Liver (tissue), 9 donors: ENCODE data around the gene ASB7. TPM values are rescaled to one million over a fixed set of nuclear protein-coding genes. Genes with fewer than 3 reads are reported as not detected.

ENCODE experiments used
- DNase-seq: peaks from one replicate; pipeline ENCODE4 v3.0.0-alpha.2; 2017; ENCODE audit warnings: low spot score
- H3K27ac ChIP-seq, 2 donors: one replicate each; pipeline ENCODE4 v1.7.0; 2013; ENCODE audit warnings: inconsistent platforms in 2 of 2, low read length in 2 of 2, control low read depth in 1 of 2, low read depth in 1 of 2, mild to moderate bottlenecking in 1 of 2
- H3K27me3 ChIP-seq, 4 donors: one replicate each; pipeline versions ENCODE4 v1.6.1 to v1.7.0; 2013; ENCODE audit warnings: low read length in 3 of 4, inconsistent platforms in 1 of 4, mild to moderate bottlenecking in 1 of 4, moderate library complexity in 1 of 4; ENCODE audit not compliant: control insufficient read depth in 4 of 4, insufficient read depth in 4 of 4
- H3K36me3 ChIP-seq, 4 donors: one replicate each; pipeline versions ENCODE4 v1.6.1 to v1.7.0; 2013; ENCODE audit warnings: low read length in 3 of 4, mild to moderate bottlenecking in 3 of 4, low read depth in 1 of 4, moderate library complexity in 1 of 4; ENCODE audit not compliant: control insufficient read depth in 4 of 4, insufficient read depth in 3 of 4
- H3K4me1 ChIP-seq, 4 donors: one replicate each; pipeline versions ENCODE4 v1.6.1 to v1.7.0; 2013; ENCODE audit warnings: low read length in 3 of 4, mild to moderate bottlenecking in 3 of 4, moderate library complexity in 1 of 4; ENCODE audit not compliant: control insufficient read depth in 4 of 4, insufficient read depth in 4 of 4
- H3K4me3 ChIP-seq, 3 donors: one replicate each; pipeline versions ENCODE4 v1.6.1 to v1.7.0; 2013; ENCODE audit warnings: low read length in 3 of 3, control low read depth in 1 of 3, low read depth in 1 of 3, mild to moderate bottlenecking in 1 of 3
- H3K9ac ChIP-seq, 2 donors: one replicate each; pipeline ENCODE4 v1.7.0; 2013; ENCODE audit warnings: low read length in 2 of 2, mild to moderate bottlenecking in 2 of 2, moderate library complexity in 2 of 2, control low read depth in 1 of 2, low read depth in 1 of 2
- H3K9me3 ChIP-seq, 4 donors: one replicate each; pipeline versions ENCODE4 v1.6.1 to v1.7.0; 2013; ENCODE audit warnings: low read length in 3 of 4; ENCODE audit not compliant: control insufficient read depth in 4 of 4
- ATF3 ChIP-seq: IDR thresholded peaks from 2 replicates; pipeline ENCODE4 v1.6.1; 2016; ENCODE audit warnings: antibody characterized with exemption
- EGR1 ChIP-seq, 2 donors: IDR thresholded peaks; 2 replicates each; pipeline ENCODE4 v1.6.1; 2016 to 2018; ENCODE audit warnings: antibody characterized with exemption in 2 of 2, low read depth in 2 of 2
- FOXA1 ChIP-seq: IDR thresholded peaks from 2 replicates; pipeline ENCODE4 v1.6.1; 2016; ENCODE audit warnings: antibody characterized with exemption
- FOXA2 ChIP-seq: IDR thresholded peaks from 2 replicates; pipeline ENCODE4 v1.6.1; 2016; ENCODE audit warnings: antibody characterized with exemption
- GABPA ChIP-seq, 2 donors: IDR thresholded peaks in 1 of 2; conservative IDR thresholded peaks in 1 of 2; 2 replicates each; pipeline ENCODE4 v1.6.1; 2016; ENCODE audit warnings: antibody characterized with exemption in 2 of 2, mild to moderate bottlenecking in 1 of 2, moderate library complexity in 1 of 2
- HNF4A ChIP-seq, 2 donors: conservative IDR thresholded peaks; 2 replicates each; pipeline ENCODE4 v1.6.1; 2016; ENCODE audit warnings: antibody characterized with exemption in 2 of 2, mild to moderate bottlenecking in 2 of 2
- HNF4G ChIP-seq: IDR thresholded peaks from 2 replicates; pipeline ENCODE4 v1.6.1; 2016; ENCODE audit warnings: antibody characterized with exemption
- JUND ChIP-seq, 2 donors: IDR thresholded peaks; 2 replicates each; pipeline ENCODE4 v1.6.1; 2016; ENCODE audit warnings: antibody characterized with exemption in 2 of 2
- MAX ChIP-seq: IDR thresholded peaks from 2 replicates; pipeline ENCODE4 v1.6.1; 2016; ENCODE audit warnings: antibody characterized with exemption
- NR2F2 ChIP-seq: IDR thresholded peaks from 2 replicates; pipeline ENCODE4 v1.6.1; 2016; ENCODE audit warnings: antibody characterized with exemption
- RAD21 ChIP-seq, 2 donors: IDR thresholded peaks; 2 replicates each; pipeline ENCODE4 v1.6.1; 2016; ENCODE audit warnings: antibody characterized with exemption in 2 of 2, mild to moderate bottlenecking in 2 of 2
- REST ChIP-seq: IDR thresholded peaks from 2 replicates; pipeline ENCODE4 v1.6.1; 2016; ENCODE audit warnings: antibody characterized with exemption, mild to moderate bottlenecking
- RXRA ChIP-seq, 2 donors: IDR thresholded peaks; 2 replicates each; pipeline ENCODE4 v1.6.1; 2017 to 2018; ENCODE audit warnings: antibody characterized with exemption in 2 of 2, mild to moderate bottlenecking in 1 of 2
- SP1 ChIP-seq: IDR thresholded peaks from 2 replicates; pipeline ENCODE4 v1.6.1; 2018; ENCODE audit warnings: antibody characterized with exemption, mild to moderate bottlenecking
- TAF1 ChIP-seq: conservative IDR thresholded peaks from 2 replicates; pipeline ENCODE4 v1.6.1; 2016; ENCODE audit warnings: antibody characterized with exemption, mild to moderate bottlenecking
- YY1 ChIP-seq: IDR thresholded peaks from 2 replicates; pipeline ENCODE4 v1.6.1; 2016; ENCODE audit warnings: antibody characterized with exemption, mild to moderate bottlenecking
- ZBTB33 ChIP-seq: IDR thresholded peaks from 2 replicates; pipeline ENCODE4 v1.6.1; 2016; ENCODE audit warnings: antibody characterized with exemption
- WGBS: extraction: QIAGEN DNeasy Blood & Tissue Kit; methylation state at CpG from one replicate; pipeline ENCODE4 v1.1.7; 2013; 5-methylcytosine and 5-hydroxymethylcytosine counted together
- polyA plus RNA-seq, 2 donors: library from polyadenylated mRNA; stranded (reverse) in 1 of 2; unstranded in 1 of 2; fragments of 200-250 nt in 1 of 2; fragments of >200 nt in 1 of 2; fragmentation: Nextera tagmentation in 1 of 2; extraction: Ambion mirVana in 1 of 2; gene quantifications; one replicate each; pipeline versions ENCODE4 v1.2.1 to v1.2.3, GENCODE V29; 2013 to 2015
- total RNA-seq, 2 donors: library from RNA; depleted of rRNA; stranded (reverse); fragments of >200 nt; gene quantifications; one replicate each; pipeline ENCODE4 v1.2.3, GENCODE V29; 2014
- TF ChIP-seq, protein P1 (sequence below): fragments of 150-350 bp; IDR thresholded peaks from 2 replicates; pipeline ENCODE4 v1.5.1; 2017; ENCODE audit warnings: improper control_type of control experiment, low read depth, low read length; ENCODE audit not compliant: missing input control
- donor health status: healthy.
- donor health status: healthy.
- donor health status: healthy.
- donor health status: healthy.
- donor health status: healthy.

The ASB7 gene
- total and polyA plus RNA-seq, 4 donors = 3.7 to 12.6 (median 6.5) TPM

GRCh38 chr15:100614336-100614735 lies 11.9 kb downstream of the ASB7 start:
- peaks cover 8 to 40% (median 29%) of the 10 kb centered on the region in 4 donors for H3K36me3 ChIP-seq
- no peaks in the 10 kb centered on the region for H3K27me3 ChIP-seq
- peaks cover 0 to 2% (median 0%) of the 10 kb centered on the region in 4 donors for H3K4me1 ChIP-seq
- H3K9me3 ChIP-seq = no peaks in the 10 kb centered on the region
- DNase-seq = no peak
- TF ChIP-seq JUND (IDR thresholded peaks at IDR 0.05) = no peak
- TF ChIP-seq GABPA (IDR thresholded peaks at IDR 0.05 in 1 of 2, conservative IDR thresholded peaks at IDR 0.05 in 1 of 2) = no peak
- TF ChIP-seq RAD21 (IDR thresholded peaks at IDR 0.05) = no peak
- TF ChIP-seq SP1 = no peak
- TF ChIP-seq MAX = no peak
- no peak for TF ChIP-seq EGR1 (IDR thresholded peaks at IDR 0.05; ENCODE audit: low read depth in 2 of 2)
- TF ChIP-seq NR2F2 = no peak
- TF ChIP-seq, protein P1, sequence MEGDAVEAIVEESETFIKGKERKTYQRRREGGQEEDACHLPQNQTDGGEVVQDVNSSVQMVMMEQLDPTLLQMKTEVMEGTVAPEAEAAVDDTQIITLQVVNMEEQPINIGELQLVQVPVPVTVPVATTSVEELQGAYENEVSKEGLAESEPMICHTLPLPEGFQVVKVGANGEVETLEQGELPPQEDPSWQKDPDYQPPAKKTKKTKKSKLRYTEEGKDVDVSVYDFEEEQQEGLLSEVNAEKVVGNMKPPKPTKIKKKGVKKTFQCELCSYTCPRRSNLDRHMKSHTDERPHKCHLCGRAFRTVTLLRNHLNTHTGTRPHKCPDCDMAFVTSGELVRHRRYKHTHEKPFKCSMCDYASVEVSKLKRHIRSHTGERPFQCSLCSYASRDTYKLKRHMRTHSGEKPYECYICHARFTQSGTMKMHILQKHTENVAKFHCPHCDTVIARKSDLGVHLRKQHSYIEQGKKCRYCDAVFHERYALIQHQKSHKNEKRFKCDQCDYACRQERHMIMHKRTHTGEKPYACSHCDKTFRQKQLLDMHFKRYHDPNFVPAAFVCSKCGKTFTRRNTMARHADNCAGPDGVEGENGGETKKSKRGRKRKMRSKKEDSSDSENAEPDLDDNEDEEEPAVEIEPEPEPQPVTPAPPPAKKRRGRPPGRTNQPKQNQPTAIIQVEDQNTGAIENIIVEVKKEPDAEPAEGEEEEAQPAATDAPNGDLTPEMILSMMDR = no peak
- TF ChIP-seq FOXA2 = no peak
- TF ChIP-seq HNF4A (conservative IDR thresholded peaks at IDR 0.05) = no peak
- no peak for TF ChIP-seq HNF4G
- no peak for TF ChIP-seq FOXA1
- no peak for TF ChIP-seq RXRA (IDR thresholded peaks at IDR 0.05)
- TF ChIP-seq REST = no peak
- no peak for TF ChIP-seq YY1
- TF ChIP-seq ZBTB33 = no peak
- no peak for TF ChIP-seq ATF3
- TF ChIP-seq TAF1 = no peak
- 90% methylated on average over 2 of the region's 2 CpGs for WGBS
- H3K4me3 ChIP-seq = no peak overlapping the region
- no peak overlapping the region for H3K27ac ChIP-seq
- H3K9ac ChIP-seq = no peak overlapping the region
